GM21619 (cell line): Measurements from ENCODE around the gene PLXNA4.

ENCODE experiments used
- ATAC-seq: cut with Tn5 transposase; IDR thresholded peaks from one replicate; pipeline ENCODE4 v1.9.1; 2021; ENCODE audit not compliant: unreplicated experiment

The PLXNA4 gene

GRCh38 chr7:132446260-132446659 lies 130.0 kb downstream of the PLXNA4 start:
- ATAC-seq: no peak

GRCh38 chr7:132443761-132444520 lies 132.3 kb downstream of the PLXNA4 start:
- ATAC-seq: no peak

DNA sequence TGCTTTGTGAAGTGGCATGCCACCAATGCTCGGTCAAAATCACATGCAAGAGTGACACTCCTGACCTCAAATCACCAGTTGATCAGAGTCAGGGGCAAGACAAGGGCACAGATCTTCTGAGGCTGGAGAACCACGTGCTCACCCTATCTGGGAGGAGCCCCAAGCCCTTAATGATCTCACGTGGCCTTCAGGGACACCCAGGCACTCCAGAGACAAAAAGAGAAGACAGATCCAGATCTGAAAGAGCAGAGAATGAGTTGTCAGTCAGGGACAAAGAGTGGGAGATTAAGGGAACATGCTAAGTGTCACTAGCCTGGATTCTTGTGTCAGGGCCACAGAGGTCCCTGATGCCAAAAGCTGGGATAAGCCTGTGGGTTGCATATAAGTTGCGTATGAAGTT lies 134.3 kb downstream of the PLXNA4 start:
- no peak for ATAC-seq

DNA sequence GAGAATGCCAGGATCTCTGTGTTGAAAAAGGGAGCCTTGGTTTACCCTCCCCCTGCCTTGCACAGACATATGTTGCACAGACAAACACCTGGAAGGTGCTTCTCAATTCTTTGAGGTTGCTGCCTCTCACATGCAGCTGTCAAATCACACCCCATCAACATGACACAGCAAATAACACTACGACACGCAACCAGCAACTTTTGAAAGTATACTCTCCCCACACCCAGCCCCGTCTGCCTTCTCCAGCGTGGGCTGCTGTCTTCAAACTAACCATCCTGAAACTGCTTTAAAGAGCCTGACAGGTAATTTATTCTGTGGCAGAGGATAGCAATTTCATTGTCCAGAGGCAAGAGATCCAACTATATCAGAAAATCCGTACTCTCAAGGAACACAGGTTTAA lies 136.1 kb downstream of the PLXNA4 start:
- ATAC-seq: no peak

- no peak for ATAC-seq
Measured at GRCh38 chr7:132438926-132439325, 137.3 kb downstream of the PLXNA4 start.

DNA sequence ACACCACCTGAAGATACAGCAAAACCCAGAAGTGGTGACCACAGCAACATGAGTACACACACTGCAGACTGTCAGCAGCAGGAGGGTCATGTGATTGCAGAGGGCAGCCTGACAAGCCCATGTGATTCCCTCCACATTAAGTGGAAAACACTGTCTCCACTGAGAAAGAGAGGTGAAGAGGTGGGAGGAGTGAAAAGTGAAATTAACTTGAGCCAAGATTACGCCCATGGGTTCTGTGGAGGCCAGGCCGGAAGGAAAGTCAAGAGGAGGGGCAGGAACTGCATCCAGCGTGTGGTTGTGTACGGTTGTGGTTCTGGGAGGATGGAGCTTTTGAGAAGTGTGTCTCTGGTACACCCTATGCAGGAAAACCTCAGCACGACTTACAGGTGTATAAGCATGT lies 138.5 kb downstream of the PLXNA4 start:
- ATAC-seq: no peak

DNA sequence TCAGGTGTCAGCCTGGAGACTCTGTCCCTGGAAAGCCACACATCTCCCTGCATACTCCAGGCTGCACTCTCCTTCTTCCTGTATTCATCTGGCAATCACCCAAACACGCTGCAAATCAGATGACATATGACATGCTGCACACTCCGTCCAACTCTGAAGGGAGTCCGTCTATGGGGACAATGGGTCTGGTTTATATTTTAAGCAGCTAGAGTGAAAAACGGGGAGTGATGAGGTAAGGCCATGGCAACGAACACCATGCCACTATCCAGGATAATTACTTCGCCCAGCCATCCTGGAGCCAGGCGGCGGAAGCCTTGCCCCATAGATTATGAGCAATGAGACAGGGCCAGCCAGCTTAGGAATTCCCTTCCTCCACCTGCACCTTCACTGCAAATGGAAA lies 140.1 kb downstream of the PLXNA4 start:
- no peak for ATAC-seq

- no peak for ATAC-seq
Measured at GRCh38 chr7:132435016-132435990, 141.0 kb downstream of the PLXNA4 start.

- ATAC-seq: no peak
Measured at GRCh38 chr7:132434041-132434440, 142.2 kb downstream of the PLXNA4 start.

DNA sequence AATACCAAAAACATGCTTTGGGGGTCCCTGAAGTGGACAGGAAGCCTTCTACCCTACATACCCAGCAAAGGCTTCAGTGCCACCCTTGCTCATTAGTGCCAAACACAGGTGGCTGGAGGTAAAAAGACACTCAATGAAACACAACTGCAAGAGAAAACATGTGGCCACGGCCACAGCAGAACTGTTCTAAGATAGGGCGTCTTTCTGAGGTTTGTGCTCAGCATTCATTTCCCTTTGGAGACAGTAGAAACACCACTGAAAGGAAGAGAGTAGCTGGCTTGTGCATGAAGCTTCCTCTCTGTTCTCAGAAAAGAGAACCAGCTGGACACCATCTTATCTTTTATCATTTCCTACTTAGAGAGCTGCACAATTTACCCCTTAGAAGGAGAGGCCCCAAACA lies 143.0 kb downstream of the PLXNA4 start:
- no peak for ATAC-seq

DNA sequence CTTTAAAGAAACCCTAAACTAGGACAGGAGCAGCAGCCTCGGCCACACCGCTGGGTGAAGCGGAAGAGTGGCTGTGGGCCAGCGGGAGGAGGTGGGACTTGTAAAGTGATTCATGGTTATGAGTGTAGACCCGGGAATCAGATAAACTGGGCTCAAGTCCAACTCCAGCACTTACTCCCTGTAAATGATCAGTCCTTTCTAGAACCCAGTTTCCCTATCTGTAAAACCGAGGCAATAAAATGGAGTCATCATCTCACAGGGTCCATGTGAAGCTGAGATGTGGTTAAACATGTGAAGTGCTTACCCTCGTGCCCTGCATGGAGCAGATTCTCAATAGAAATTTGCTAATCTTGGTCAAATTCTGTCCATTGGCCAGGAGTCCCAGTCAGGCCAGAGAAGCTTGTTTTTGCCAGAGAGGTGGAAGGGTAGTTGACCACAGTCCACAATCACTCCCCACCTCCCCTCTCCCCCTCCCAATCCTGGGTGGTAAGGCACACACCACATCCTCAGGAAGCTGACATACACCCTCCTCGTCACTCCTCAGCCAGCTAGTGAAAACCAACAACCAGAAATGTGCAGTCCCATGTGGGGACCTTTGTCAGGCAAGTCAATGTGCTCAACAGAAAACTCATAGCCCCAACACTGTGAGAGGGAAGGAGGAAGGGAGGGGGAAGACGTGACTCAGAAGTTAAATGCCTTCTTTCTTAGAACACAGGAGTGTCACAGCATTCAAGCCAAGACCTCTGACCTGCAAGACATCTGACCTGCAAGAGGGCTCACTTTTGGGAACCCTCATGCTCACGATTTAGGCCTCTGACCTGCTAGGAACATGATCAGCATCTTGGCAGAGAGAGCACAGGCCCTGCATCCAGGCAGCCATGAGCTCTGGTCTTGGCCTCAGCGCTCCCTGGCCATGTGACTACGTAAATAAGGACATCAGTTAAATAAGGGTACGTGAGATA lies 145.1 kb downstream of the PLXNA4 start:
- no peak for ATAC-seq

DNA sequence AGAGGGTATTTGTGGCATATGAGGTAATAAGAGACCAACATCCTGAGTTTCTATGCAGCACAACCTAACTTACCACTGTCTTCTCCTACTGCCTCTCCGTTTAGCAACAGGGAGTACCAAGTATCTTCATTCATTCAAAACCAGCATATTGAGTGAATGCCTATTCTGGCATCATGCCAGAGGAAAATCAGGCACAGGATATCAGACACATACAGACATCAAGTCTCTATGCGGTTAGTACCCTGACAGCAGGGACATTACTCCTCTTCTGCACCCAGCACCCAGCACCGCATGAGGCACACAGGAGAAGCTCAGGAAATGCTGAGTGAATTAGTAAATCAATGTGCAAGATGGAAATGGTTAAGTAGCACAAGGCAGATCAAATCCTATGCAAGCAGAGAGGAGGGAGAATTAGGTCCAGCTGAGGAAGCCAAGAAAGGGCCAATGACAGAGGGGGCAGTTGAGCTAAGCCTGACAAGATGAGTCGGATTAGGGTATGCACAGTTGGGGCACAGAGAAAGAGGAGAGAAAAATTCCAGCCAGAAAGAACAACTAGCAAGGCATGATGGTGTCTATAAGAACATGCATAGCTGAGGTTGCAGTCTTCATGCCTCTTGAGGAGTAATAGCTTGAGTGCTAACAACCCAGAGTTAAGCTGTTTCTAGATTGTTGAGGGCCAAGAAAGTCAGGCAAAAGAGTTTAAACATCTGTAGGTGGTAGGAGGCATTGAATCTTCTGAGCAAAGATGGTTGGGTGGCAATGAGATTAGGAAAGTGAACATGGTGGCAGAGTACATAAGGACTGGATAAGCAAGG lies 146.0 kb downstream of the PLXNA4 start:
- no peak for ATAC-seq

DNA sequence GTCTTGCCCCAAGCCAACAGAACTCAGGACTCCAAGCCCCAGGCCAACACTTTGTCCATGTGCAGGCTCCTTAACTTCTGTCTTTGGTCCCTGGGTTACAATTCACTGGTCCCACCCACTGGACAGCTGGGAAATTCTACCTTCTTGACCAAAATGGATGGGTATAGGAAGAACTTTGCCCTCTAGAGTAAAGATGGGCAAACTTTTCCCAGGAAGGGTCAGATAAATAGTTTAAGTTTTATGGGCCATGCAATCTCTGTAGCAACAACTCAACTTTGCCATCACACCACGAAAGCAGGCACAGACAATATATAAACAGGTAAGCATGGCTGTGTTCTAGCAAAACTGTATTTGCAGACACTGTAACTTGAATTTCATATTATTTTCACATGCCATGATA lies 147.1 kb downstream of the PLXNA4 start:
- ATAC-seq: no peak

DNA sequence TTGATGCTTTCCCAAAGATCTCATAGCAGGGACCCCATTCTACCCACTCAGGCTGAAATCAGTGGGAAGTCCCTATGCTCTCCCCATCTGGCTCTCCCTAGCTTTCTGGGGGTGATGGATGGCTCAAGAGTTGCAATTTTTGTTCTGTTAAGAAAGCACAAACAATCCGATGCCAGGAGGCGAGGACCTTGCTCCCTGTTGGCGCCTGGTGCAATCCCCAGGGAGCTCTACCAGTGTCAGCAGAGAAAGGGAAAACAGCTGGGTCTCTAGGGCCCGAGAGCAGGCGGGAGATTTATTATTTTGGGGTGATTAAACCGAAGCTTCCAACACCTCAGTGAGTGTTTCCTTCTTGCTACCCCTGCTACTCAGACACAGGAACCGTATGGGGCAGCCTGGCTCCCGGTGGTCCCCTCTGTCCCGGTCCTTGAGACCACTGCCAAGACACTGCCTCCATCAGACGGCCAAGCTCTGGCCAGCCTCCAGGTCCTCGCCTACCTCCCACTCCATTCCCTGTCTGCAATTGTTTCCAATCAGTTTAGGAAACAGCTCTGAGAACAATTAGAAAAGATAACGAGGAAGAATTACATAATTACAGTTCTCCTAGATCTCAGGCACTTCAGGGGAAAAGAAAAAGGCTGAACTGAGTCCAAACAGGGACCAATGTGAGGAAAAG lies 147.9 kb downstream of the PLXNA4 start:
- ATAC-seq: no peak

- ATAC-seq: no peak
Measured at GRCh38 chr7:132425942-132426341, 150.3 kb downstream of the PLXNA4 start.

GRCh38 chr7:132424821-132425724 lies 151.2 kb downstream of the PLXNA4 start:
- no peak for ATAC-seq

DNA sequence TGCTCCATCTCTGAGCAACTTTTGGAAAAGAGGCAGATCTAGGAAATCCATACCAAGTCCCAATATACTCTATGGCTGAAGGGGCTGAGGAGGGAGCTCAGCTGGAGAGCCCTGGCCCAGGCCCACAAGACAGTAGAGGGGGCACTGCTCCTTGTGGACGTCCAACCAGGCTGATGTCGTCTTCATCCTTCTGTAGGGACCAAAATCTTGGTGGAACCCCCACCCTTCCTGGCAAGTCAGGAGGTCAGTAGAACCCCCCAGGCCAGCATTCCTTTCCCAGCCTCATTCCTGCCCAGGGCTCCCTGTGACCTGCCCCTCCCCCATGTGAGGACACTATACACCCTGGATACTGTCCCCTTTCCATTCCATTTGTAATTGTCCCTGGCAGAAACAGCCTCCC lies 152.0 kb downstream of the PLXNA4 start:
- ATAC-seq: no peak

DNA sequence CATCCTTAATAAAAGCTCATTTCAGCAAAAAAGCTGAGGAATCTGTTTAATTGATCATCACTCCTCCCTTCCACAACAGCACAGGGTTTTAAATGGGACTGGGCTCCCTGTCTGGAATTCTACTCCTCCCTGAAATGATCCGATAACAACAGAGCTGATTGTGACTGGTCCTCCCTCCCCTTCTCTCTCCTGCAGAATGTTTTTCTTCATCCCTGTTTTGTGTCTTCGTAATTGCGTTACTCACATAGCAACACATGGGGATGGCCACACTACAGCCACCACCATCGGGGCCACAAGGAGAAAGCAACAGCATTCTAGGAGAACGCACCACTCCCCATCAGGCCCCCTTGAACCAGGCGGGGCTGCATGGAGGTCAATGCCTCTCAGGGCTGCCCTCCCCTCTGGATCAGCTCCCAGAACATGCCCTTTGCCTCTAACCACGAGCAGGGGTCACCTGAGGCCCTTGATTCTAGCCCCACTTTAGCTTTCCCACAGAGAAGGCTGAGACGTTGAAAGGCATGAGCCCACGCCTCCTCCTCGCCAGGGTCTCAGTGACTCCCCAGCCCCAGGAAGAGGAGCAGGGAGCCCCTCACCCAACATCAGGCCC lies 152.6 kb downstream of the PLXNA4 start:
- no peak for ATAC-seq
